CD4-positive, alpha-beta T cell treated with Interleukin-6 for 4 hours (primary cell): Measurements from ENCODE around the gene SLC26A8.
"Not testable (repeated sequence)": the region's sequence is repeated elsewhere in the genome, so short reads cannot be mapped to it uniquely, and the experiment has no call there.

Experiments used
- DNase-seq: peaks from one replicate; pipeline ENCODE4 v3.0.0-alpha.2; 2020; ENCODE audit warnings: mixed read lengths

Gene SLC26A8

GRCh38 chr6:36049582-36049981 lies 25.1 kb upstream of the SLC26A8 start:
- DNase-seq: no peak

- DNase-seq: no peak
Measured at GRCh38 chr6:36042618-36043260, 18.3 kb upstream of the SLC26A8 start.

GRCh38 chr6:36040958-36041357 lies 16.5 kb upstream of the SLC26A8 start:
- DNase-seq: no peak

- DNase-seq: no peak
Measured at GRCh38 chr6:36039112-36039511, 14.7 kb upstream of the SLC26A8 start.

GRCh38 chr6:36038120-36038876 lies 13.9 kb upstream of the SLC26A8 start:
- no peak for DNase-seq

- no peak for DNase-seq
Measured at GRCh38 chr6:36035225-36035624, 10.8 kb upstream of the SLC26A8 start.

GRCh38 chr6:36034441-36034840 lies 10.0 kb upstream of the SLC26A8 start:
- DNase-seq: no peak

- DNase-seq: peak; percentile 47
Measured at GRCh38 chr6:36033935-36034334, 9.5 kb upstream of the SLC26A8 start.

- DNase-seq: not testable (repeated sequence)
Measured at GRCh38 chr6:36033144-36033543, 8.7 kb upstream of the SLC26A8 start.

GRCh38 chr6:36032261-36032660 lies 7.8 kb upstream of the SLC26A8 start:
- DNase-seq: no peak

- no peak for DNase-seq
Measured at GRCh38 chr6:36029464-36029863, 5.0 kb upstream of the SLC26A8 start.

- peak; percentile 85 for DNase-seq
Measured at GRCh38 chr6:36028877-36029324, 4.5 kb upstream of the SLC26A8 start.

- DNase-seq: peak; percentile 48
Measured at GRCh38 chr6:36028088-36028876, 3.8 kb upstream of the SLC26A8 start.

GRCh38 chr6:36027501-36028087 lies 3.2 kb upstream of the SLC26A8 start, which contains the start of gene MAPK14:
Gene MAPK14, plus strand, starts transcription at chr6:36027808. Its CDS starts 350 bp downstream, at chr6:36028158.
- peak; percentile 98 for DNase-seq

- no peak for DNase-seq
Measured at GRCh38 chr6:36025932-36026327, 1.5 kb upstream of the SLC26A8 start.

GRCh38 chr6:36025260-36025931 lies 955 bp upstream of the SLC26A8 start:
- DNase-seq: no peak

GRCh38 chr6:36020154-36020553 lies 4.3 kb downstream of the SLC26A8 start:
- no peak for DNase-seq

GRCh38 chr6:36019167-36019566 lies 5.3 kb downstream of the SLC26A8 start:
- DNase-seq: no peak

- DNase-seq: no peak
Measured at GRCh38 chr6:36018339-36018738, 6.1 kb downstream of the SLC26A8 start.

GRCh38 chr6:36015666-36016065 lies 8.8 kb downstream of the SLC26A8 start:
- DNase-seq: no peak

GRCh38 chr6:36000451-36000850 lies 24.0 kb downstream of the SLC26A8 start:
- DNase-seq: no peak

- DNase-seq: no peak
Measured at GRCh38 chr6:35993150-35993549, 31.3 kb downstream of the SLC26A8 start.
